GM12874 (cell line): Measurements from ENCODE around the gene PLEKHA6.

ENCODE experiments used
- TF ChIP-seq, protein P1 (sequence below): IDR thresholded peaks from 2 replicates; pipeline ENCODE4 v1.5.1; 2011; ENCODE audit warnings: low read depth, mild to moderate bottlenecking, control low read depth, low read length, moderate library complexity; ENCODE audit not compliant: insufficient read depth

The PLEKHA6 gene

DNA sequence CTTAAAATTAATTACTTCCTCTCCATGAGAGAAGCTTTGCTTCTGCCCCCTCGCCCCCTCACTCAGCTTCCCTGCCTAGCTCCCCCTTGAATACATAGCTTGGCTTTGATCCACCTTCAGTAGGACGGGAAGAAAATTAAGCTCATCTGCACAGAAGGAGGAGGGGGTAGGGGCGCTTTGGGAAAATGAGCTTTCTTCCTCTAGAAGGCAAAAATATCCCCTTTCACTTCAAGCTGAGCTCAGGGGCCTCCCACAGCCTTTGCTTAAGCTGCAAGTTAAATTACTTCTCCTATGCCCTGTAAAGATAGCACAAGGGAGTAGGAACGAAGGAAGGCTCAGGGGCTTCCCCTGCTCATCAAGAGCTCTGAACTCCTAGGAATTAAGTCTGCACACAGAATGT is 80.8 kb downstream of the PLEKHA6 start:
- TF ChIP-seq, protein P1, sequence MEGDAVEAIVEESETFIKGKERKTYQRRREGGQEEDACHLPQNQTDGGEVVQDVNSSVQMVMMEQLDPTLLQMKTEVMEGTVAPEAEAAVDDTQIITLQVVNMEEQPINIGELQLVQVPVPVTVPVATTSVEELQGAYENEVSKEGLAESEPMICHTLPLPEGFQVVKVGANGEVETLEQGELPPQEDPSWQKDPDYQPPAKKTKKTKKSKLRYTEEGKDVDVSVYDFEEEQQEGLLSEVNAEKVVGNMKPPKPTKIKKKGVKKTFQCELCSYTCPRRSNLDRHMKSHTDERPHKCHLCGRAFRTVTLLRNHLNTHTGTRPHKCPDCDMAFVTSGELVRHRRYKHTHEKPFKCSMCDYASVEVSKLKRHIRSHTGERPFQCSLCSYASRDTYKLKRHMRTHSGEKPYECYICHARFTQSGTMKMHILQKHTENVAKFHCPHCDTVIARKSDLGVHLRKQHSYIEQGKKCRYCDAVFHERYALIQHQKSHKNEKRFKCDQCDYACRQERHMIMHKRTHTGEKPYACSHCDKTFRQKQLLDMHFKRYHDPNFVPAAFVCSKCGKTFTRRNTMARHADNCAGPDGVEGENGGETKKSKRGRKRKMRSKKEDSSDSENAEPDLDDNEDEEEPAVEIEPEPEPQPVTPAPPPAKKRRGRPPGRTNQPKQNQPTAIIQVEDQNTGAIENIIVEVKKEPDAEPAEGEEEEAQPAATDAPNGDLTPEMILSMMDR, result no peak

DNA sequence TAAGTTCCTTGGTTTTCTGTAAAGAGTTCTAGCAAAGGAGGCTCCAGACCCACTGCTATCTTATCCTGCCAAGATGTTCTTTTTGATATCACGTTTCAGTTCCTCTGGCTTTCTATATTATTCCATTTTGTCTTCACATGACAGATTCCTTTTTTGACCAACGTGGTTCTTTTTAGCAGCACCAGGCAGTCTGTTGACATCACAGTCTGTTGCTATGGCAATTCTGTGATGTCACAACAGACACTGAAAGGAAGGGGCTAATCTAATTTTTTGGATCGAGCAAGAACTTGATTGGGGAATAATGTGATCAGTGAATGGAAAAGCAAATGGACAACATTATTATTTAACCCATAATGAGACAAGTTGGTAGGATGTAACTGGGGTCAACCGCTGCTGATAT is 81.5 kb downstream of the PLEKHA6 start:
- TF ChIP-seq, protein P1, result no peak

DNA sequence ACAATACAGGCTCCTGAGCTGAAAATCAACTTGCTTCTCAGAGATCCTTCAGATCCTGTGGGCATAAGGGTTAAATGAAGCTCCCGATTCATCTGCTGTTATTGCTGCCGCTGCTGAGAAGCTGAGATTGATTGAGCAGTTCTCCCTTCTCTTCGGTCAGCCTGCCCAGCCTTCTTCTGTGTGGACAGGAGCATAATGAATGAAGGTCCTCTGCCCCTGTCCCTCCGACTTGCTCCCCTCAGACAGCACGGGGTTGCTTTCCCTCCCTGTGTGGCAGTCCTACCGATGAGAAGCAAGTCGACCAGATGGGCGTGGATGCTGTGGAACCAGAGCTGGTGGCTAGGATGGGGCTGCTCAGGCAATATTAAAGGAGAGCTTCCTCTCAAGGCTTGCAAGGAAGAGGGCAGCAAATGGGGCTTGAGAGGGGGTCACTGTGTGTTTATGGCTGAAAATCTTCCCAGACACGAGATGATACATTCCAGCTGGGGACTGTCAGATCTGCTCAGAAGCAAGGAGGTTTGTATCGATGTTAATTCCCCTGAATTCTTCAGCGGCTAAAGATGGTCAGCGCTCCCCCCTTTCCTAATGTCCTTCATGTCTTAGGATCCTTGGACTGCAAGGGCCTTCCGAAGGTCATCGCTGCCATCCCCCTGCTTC is 82.0 kb downstream of the PLEKHA6 start:
- TF ChIP-seq, protein P1, result no peak

DNA sequence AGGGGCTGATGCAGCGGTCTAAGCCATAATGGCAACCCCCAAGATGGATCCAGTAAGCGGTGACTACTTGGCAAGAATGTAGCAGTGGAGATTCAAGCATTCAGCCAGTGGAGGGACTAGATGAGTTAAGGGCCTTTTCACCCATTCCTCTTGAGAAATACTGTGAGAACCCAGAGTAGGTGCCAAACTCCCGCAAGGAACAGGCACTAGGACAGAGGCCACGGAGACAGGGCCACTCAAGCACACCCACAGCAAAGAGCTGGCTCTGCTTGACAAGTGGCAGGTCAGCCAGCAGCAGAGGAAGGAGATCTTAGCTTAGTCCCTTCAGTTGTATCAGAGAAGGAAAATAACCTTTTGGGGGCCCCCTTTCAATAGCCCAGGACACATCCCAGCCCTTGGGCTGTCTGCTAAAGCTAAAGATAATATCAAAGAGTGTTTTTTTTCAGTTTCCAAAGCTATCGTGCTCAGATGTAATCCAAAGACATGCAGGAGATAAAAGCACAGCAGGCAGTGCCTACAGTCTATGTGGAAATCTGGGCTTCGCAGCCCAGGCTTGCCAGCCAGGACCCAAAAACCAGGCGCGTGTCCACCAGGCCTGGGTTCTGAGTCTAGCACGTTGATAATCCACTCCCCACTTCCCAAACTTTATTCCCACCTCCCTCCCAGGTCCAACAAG is 83.9 kb downstream of the PLEKHA6 start:
- TF ChIP-seq, protein P1, result no peak

DNA sequence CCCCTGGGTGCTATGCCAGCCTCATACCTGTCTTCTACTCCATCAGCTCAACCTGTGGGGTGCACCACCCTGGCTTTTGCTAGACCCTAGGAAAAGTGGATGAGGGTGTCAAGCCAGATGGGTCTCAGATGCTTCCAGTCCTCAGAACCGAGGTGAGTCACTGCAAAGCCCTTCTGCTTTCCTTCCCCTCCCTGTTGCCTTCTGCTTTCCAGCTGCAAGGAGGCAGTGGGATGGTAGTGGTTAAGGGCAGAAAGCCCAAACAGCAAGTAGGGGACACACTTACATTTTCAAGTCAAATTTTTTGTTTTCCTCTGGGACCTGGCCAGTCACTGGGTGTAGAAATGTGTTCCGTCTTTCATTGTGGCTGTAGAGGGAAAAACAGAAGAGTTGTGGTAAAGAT is 85.3 kb downstream of the PLEKHA6 start:
- TF ChIP-seq, protein P1, result no peak

DNA sequence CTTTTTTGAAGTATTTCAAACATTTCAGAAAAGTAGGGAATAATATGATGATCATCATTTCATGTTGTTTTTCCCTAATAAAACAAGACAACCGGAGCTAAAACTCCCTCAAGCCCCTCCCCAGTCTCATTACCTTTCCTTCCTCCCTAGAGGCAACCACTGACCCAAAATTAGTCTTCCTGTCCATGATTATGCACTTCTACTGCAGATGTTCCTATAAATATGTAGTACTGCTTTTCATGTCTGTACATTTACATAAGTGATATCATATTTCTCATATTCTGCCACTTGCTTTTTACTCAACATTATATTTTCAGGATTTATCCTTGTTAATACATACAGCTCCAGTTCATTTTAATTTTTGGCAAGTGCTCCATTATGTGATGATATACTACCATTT is 87.2 kb downstream of the PLEKHA6 start:
- TF ChIP-seq, protein P1, result no peak

DNA sequence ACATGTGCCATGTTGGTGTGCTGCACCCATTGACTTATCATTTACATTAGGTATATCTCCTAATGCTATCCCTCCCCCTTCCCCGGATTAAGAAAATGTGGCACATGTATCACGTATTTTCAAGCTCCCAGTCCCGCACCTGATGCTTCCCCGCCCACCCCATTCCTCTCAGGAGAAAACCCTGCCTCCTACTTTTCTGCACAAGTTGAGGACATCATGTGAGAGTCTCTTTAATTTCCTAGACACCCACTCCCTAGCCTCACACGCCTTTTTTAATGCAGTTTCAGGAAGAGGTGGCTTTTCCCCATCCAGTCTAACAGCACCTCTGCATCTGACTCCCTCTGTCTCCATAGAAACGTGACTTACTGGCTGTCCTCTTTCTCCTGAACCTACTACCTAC is 87.8 kb downstream of the PLEKHA6 start:
- TF ChIP-seq, protein P1, result no peak
